Activated effector memory CD4-positive, alpha-beta T cell treated with anti-CD3 and anti-CD28 coated beads, Interleukin-2, amount 50 U/mL, for 16 hours (primary cell): ENCODE results near the gene LRSAM1.

Source experiments
- DNase-seq: peaks from one replicate; pipeline ENCODE4 v3.0.0-alpha.2; 2020

The LRSAM1 gene

GRCh38 chr9:127519301-127520166, 68.2 kb downstream of the LRSAM1 start:
- DNase-seq: peak; percentile 71

GRCh38 chr9:127520941-127521918, 69.9 kb downstream of the LRSAM1 start:
- DNase-seq: no peak

- no peak for DNase-seq
Measured at GRCh38 chr9:127521919-127522304, 70.6 kb downstream of the LRSAM1 start.

- DNase-seq: no peak
Measured at GRCh38 chr9:127522727-127523126, 71.4 kb downstream of the LRSAM1 start.

GRCh38 chr9:127523312-127523851, 72.1 kb downstream of the LRSAM1 start:
- no peak for DNase-seq

- no peak for DNase-seq
Measured at GRCh38 chr9:127524373-127524772, 73.1 kb downstream of the LRSAM1 start.

GRCh38 chr9:127525401-127526188, 74.3 kb downstream of the LRSAM1 start:
- DNase-seq: no peak

GRCh38 chr9:127526655-127527559, 75.6 kb downstream of the LRSAM1 start:
- no peak for DNase-seq

- no peak for DNase-seq
Measured at GRCh38 chr9:127527560-127528268, 76.4 kb downstream of the LRSAM1 start.

GRCh38 chr9:127528422-127529251, 77.3 kb downstream of the LRSAM1 start:
- DNase-seq: no peak

GRCh38 chr9:127529671-127530070, 78.4 kb downstream of the LRSAM1 start:
- no peak for DNase-seq

- DNase-seq: no peak
Measured at GRCh38 chr9:127530206-127530941, 79.1 kb downstream of the LRSAM1 start.

- no peak for DNase-seq
Measured at GRCh38 chr9:127531676-127532075, 80.4 kb downstream of the LRSAM1 start.

- DNase-seq: no peak
Measured at GRCh38 chr9:127534250-127534906, 83.1 kb downstream of the LRSAM1 start.

GRCh38 chr9:127534931-127535330, 83.6 kb downstream of the LRSAM1 start:
- no peak for DNase-seq

GRCh38 chr9:127535396-127535795, 84.1 kb downstream of the LRSAM1 start:
- DNase-seq: no peak

- DNase-seq: no peak
Measured at GRCh38 chr9:127535834-127536233, 84.5 kb downstream of the LRSAM1 start.

GRCh38 chr9:127536499-127536898, 85.2 kb downstream of the LRSAM1 start:
- DNase-seq: no peak

- DNase-seq: no peak
Measured at GRCh38 chr9:127537014-127537413, 85.7 kb downstream of the LRSAM1 start.
